LNCAP (cell line): ENCODE results near the gene CTSV.

Experiments
- TF ChIP-seq, protein P1 (sequence below): fragments of 450-650 bp; IDR thresholded peaks from 2 replicates; pipeline ENCODE4 v1.5.1; 2017; ENCODE audit warnings: mild to moderate bottlenecking

CTSV gene

DNA sequence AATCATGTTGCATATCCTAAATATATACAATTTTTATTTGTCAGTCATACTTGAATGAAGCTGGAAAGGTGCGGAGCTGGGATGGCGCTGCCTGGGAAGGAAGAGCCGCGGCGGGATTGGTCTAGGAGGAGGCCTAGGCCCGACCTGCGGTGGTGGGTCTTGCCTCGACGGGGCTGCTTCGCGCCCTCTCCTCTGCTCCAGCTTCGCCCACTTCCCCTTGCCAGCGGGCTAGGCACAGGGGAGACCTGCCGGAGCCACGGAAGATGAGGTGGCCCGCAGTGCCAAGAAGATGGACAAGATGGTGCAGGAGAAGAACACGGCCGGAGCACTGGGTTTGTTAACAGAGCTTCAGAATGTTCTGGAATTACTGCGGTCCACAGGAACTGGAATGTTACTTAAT, 28.5 kb upstream of the CTSV start:
- TF ChIP-seq, protein P1, sequence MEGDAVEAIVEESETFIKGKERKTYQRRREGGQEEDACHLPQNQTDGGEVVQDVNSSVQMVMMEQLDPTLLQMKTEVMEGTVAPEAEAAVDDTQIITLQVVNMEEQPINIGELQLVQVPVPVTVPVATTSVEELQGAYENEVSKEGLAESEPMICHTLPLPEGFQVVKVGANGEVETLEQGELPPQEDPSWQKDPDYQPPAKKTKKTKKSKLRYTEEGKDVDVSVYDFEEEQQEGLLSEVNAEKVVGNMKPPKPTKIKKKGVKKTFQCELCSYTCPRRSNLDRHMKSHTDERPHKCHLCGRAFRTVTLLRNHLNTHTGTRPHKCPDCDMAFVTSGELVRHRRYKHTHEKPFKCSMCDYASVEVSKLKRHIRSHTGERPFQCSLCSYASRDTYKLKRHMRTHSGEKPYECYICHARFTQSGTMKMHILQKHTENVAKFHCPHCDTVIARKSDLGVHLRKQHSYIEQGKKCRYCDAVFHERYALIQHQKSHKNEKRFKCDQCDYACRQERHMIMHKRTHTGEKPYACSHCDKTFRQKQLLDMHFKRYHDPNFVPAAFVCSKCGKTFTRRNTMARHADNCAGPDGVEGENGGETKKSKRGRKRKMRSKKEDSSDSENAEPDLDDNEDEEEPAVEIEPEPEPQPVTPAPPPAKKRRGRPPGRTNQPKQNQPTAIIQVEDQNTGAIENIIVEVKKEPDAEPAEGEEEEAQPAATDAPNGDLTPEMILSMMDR = no peak

DNA sequence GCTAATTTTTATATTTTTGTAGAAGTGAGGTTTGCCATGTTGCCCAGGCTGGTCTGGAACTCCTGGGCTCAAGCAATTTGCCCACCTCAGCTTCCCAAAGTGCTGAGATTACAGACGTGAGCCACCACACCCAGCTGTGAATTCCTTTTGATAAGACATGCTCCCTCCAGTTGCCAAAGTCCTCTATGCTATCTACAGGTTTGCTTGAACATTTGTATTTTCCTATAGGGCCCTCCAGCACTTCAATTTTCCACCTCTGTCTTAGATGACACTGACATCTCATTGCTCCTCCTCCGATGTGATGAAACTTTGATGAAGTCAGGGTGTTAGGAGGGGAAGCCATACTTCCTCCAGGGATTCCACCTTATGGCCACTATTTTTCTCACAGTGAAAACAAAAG, 25.2 kb upstream of the CTSV start:
- TF ChIP-seq, protein P1 = no peak

DNA sequence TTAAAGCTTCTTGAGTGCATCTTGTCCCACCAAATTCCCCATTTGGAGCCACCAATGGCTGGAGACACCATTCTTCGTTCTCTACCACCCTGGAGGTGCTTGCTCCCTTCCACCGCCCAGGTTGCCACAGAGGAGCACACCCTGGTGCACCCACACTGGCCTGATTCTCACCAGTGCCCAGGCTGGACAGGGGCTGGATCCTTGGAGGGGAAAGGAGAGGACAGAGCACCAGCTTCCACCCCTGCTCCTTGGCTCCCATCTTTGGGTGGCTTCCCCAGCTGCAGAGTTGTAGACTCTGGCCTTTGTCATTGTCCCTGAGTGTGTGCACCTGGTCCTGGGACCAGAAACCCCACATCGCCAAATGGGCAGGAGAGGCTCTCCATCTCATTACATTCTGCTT, 21.9 kb upstream of the CTSV start:
- TF ChIP-seq, protein P1 = no peak

DNA sequence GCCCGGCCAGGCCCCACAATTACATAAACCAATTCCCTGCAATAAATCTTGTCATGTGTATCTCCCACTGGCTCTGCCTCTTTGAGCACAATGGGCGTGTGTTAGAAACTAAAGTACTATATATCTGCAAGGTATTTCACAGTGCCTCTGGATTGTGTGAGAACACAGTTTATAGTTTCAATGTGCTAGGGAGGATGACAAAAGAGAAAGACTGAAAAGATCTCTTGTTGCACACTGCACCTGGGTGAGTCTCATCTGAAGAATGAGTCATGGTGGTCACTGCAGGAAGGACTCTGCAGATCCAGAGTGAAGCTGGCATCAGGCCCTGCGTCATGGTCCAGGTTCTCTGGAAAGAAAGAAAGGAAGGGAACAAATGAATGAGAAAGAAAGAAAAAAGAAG, 20.7 kb upstream of the CTSV start:
- TF ChIP-seq, protein P1 = no peak

DNA sequence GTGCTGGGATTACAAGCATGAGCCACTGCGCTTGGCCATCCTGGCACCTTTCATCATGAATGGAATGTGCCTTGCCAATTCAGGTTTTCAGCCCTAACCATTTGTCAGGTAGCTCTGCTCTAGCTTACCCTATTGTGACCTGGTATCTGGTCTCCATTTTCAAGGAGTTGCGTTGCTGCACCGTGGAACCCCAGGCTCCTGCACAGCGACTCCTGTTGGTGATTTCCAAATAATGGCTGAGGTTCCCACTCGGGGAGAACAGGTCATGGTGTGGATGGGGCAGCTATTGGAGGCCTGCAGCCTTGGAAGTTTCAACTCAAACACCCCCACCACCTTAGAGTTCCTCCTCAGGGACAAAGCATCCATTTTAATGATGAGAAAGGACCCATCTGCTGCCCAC, 18.7 kb upstream of the CTSV start:
- TF ChIP-seq, protein P1 = no peak

DNA sequence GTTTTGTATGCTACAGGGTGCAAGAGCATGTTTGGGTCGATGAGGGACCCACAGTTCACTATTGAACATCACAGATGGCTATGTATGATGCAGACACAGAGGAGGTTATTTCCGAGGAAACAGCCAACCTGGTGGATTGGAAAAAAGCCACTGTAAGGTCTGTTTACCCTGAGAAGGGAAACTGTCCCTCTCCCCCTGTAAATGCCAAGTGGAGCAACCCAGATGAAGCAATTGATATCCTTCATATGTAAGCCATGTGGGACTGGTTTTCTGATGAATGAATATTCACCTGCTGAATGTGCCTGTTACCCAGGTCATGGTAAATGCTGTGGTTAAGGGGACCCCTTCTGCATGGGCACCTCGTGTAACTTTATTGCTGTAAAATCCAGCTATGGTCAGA, 14.8 kb upstream of the CTSV start:
- TF ChIP-seq, protein P1 = no peak

DNA sequence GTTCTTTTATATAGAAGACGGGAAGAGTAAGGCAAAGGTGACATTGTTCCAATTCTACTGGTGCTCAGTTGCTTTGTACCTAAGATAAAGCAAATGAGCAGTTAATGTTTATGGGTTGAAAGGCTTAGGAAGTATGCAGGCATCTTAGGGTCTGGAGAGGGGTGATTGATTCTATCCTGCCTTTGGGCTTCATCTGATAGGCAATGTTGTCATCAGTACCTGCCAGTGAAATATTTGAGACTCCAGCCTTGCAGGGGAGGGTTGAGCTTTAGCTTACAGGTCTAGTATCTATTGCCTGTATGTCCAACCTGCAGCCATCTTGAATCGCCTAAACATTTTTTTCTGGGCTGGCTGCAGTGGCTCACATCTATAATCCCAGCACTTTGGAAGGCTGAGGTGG, 13.8 kb upstream of the CTSV start:
- TF ChIP-seq, protein P1 = no peak

DNA sequence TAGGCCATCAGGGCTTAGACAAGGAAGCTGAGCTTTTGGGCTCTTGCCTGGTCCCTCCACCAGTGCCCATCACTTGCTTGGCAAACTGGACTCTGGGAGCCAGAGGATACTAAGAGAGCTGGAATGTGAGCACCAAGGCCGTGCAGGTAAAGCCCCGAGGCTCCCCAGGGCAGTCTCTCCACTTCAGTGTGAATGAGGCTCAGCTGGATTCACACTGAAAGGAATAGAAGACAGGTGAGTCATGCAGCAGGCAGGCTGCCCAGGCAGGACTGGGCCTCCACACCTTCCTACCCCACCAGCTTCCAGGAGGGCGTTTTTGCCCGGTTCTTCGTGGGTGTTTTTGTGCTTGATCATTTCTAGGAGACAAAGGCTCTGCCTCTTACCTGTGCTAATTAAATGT, 7.3 kb upstream of the CTSV start:
- TF ChIP-seq, protein P1 = no peak
